Activated naive CD4-positive, alpha-beta T cell treated with anti-CD3 and anti-CD28 coated beads, Interleukin-2, amount 10 ng/mL, durations not matched to agents 7 days and 5 days (primary cell): Measurements from ENCODE around the gene DPF3.

Experiments
- CTCF ChIA-PET: fragments of 350-600 bp; sonication (Branson Sonifier 250); formaldehyde crosslinking; loops from one replicate; lab custom pipeline; 2021; ENCODE audit warnings: antibody characterized with exemption; lab: Charles Lee
- DNase-seq: peaks from one replicate; pipeline ENCODE4 v3.0.0-alpha.2; 2020
- H3K27ac Mint-ChIP-seq: one replicate; pipeline ENCODE4 v1.8.0; 2021; ENCODE audit warnings: mild to moderate bottlenecking, moderate library complexity, mixed read lengths
- H3K27me3 Mint-ChIP-seq: one replicate; pipeline ENCODE4 v1.8.0; 2021; ENCODE audit warnings: mild to moderate bottlenecking, mixed read lengths
- H3K36me3 Mint-ChIP-seq: one replicate; pipeline ENCODE4 v1.8.0; 2021; ENCODE audit warnings: mixed read lengths
- H3K4me1 Mint-ChIP-seq: one replicate; pipeline ENCODE4 v1.8.0; 2021; ENCODE audit warnings: mixed read lengths
- H3K4me3 Mint-ChIP-seq: one replicate; pipeline ENCODE4 v1.8.0; 2021; ENCODE audit warnings: mild to moderate bottlenecking, moderate library complexity, mixed read lengths
- H3K9me3 Mint-ChIP-seq: one replicate; pipeline ENCODE4 v1.8.0; 2021; ENCODE audit warnings: mixed read lengths

The DPF3 gene

DNA sequence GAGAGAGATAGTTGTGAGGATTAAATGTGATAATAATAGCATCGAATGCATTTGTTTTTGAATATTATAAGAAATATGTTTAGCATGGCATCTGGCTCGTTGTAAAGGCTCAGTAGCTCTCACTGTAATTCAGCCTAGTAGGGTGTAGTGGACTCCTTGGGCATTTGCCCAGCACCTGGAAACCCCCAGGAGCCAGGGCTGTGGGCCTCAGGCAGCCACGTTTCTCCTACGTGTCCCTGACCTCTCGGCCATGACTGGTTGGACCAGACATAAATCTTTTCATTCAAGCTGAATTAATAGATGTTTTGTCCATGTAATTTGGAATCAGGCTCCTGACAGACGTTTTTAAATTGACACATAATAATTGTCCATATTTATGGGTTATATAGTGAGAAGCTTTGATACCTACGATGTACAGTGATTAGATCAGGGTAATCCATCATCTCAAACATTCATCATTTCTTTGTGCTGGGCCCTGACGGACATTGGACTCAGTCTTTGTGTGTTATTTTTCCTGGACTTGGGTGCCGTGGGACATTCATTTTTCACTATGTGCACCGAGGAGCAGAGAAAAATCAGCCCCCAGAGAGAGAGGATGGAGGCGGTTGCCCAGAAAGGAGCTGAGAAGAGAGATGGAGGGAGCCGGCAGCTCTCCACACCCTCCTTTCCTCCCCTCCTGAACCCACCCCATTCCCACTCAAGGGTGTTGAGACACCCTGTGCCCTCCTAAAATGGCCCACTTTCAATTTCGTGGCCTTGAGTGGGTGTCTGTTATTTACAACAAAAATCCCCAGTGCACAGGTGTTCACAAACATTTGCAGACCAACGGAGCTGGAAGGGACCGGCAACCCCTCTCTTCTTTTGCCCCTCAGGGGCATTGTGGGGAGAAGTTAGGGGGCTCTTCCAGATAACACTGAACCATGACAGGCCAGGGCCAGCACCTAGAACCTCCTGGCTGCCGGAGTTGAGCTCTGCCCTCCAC is 296.4 kb downstream of the DPF3 start:
- Mint-ChIP-seq H3K4me3 (no peak overlapping the region), H3K27ac (no peak overlapping the region), H3K27me3 (peaks cover 76% of the 10 kb centered on the region), H3K36me3 (peaks cover 16% of the 10 kb centered on the region), H3K9me3 (peaks cover 7% of the 10 kb centered on the region), H3K4me1 (peaks cover 46% of the 10 kb centered on the region)
- CTCF ChIA-PET: interaction anchor here (0.7 to 1.4 kb wide), 2 partner anchors 311 to 351 kb away, joined by 3 read pairs; no protein-coding TSS in a partner anchor
- DNase-seq: no peak

GRCh38 chr14:72595152-72595862 is 298.6 kb downstream of the DPF3 start:
- peaks cover 23% of the 10 kb centered on the region for H3K36me3 Mint-ChIP-seq
- H3K4me1 Mint-ChIP-seq: peaks cover 67% of the 10 kb centered on the region
- no peak overlapping the region for H3K4me3 Mint-ChIP-seq
- peak overlapping the region; percentile 92 for H3K27ac Mint-ChIP-seq
- H3K9me3 Mint-ChIP-seq: peaks cover 11% of the 10 kb centered on the region
- CTCF ChIA-PET: no interaction called here
- H3K27me3 Mint-ChIP-seq: peaks cover 64% of the 10 kb centered on the region
- no peak for DNase-seq

DNA sequence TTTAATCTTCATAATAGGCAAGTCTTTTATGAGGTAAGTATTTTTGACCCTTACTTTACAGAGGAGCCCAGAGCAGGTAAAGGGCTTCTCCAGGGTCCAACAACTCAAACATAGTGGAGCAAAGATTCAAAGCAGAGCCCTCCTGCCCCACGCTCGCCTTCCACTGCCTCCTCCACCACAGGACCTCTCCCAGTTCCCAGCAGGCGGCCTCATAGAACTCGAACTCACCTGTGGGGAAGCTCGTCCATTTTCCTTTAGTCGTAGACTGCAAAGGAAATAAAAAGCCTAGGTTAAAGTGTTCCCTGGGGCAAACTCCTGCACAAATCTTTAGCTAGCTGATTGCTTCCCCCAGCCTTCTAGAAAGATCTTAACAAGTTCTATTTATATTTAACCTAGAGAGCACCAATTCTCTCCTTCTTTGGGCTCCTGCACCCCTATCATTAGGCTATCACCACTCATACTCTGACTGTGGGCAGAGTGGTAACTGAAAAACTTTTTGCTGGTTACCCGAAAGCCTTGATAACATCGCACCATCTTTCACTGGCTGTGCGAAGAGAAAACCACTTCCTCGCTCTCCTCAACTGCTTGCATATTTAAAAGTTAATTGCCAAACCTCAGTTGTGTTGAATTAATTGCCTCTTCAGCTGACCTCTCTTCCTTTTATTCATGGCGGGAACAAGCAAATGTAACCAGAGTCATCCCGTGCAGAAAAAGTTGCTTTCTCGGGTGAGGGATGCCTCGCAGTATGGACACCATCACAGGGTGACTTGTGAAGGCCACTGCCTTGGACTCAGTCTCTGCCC is 299.6 kb downstream of the DPF3 start:
- H3K4me1 Mint-ChIP-seq: peaks cover 74% of the 10 kb centered on the region

DNA sequence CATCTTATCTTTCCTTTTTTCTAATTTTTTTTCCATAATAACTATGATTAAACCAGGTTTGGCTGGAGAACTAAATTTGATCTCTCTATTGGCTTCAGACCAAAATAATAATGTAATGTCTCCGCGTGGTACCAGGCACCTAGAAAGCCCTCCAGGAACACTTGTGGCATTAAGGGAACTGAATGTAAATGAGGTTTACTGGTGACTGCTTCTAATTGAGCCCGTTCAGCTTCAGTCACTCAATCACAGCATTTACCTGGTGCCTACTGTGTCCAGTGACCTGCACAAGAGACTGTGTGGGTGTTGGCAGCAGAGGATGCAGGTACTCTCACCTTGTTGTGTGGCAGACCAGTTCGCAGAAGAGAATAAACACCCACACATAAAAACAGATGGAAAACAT is 302.5 kb downstream of the DPF3 start:
- H3K4me1 Mint-ChIP-seq: peaks cover 73% of the 10 kb centered on the region
- H3K4me3 Mint-ChIP-seq: no peak overlapping the region
- DNase-seq: no peak
- peaks cover 25% of the 10 kb centered on the region for H3K9me3 Mint-ChIP-seq
- H3K27me3 Mint-ChIP-seq: peaks cover 45% of the 10 kb centered on the region
- H3K36me3 Mint-ChIP-seq: peaks cover 37% of the 10 kb centered on the region
- CTCF ChIA-PET: no interaction called here
- H3K27ac Mint-ChIP-seq: no peak overlapping the region

More for the DNA sequence above, 299.6 kb downstream of the DPF3 start:
- Mint-ChIP-seq H3K9me3 (peaks cover 18% of the 10 kb centered on the region), H3K27ac (peak overlapping the region; percentile 92), H3K4me3 (peak overlapping the region; percentile 64), H3K36me3 (peaks cover 27% of the 10 kb centered on the region), H3K27me3 (peaks cover 54% of the 10 kb centered on the region)
- CTCF ChIA-PET: no interaction called here
- peak; percentile 70 for DNase-seq

DNA sequence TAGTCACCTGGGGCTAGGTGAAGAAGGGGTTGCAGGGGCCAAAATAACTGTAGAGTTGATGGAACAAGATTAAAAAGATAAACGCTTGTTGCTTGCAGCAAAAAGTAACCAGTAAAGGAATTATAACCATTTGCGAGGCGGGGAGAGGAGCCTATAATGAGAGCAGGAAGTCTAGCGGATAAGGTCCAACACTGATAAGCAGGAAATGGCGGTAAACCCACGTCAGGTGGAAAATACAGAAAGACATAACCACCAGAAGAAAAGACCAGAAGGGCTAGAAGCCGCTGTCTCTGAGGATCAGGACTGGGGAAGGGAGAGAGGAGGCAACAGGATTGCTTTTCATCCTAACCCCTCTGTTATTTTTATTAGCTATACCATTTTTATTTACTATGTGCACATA is 303.3 kb downstream of the DPF3 start:
- peak overlapping the region; percentile 86 for H3K27ac Mint-ChIP-seq
- peaks cover 29% of the 10 kb centered on the region for H3K9me3 Mint-ChIP-seq
- H3K4me1 Mint-ChIP-seq: peaks cover 65% of the 10 kb centered on the region
- H3K36me3 Mint-ChIP-seq: peaks cover 40% of the 10 kb centered on the region
- H3K27me3 Mint-ChIP-seq: peaks cover 45% of the 10 kb centered on the region
- DNase-seq: peak; percentile 58
- CTCF ChIA-PET: no interaction called here
- H3K4me3 Mint-ChIP-seq: peak overlapping the region; percentile 52

DNA sequence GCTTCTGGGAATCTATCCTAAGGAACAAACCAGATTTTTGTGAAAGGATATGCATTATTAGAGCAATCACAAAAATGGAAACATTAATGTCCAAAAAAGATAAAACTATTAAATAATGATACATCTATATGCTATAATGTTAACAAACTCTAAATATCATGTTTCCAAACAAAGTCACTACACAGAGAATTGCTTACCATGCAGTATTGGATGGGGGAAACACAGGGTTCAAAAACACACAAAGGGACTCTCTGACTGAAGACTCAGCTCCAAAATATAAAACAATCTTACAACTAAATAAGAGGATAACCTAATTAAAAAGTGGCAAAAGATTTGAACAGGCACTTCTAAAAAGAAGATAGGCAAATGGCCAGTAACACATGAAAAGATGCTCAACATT is 304.2 kb downstream of the DPF3 start:
- Mint-ChIP-seq H3K27me3 (peaks cover 53% of the 10 kb centered on the region), H3K4me1 (peaks cover 56% of the 10 kb centered on the region), H3K27ac (no peak overlapping the region), H3K4me3 (no peak overlapping the region), H3K36me3 (peaks cover 46% of the 10 kb centered on the region), H3K9me3 (peaks cover 32% of the 10 kb centered on the region)
- DNase-seq: no peak
- CTCF ChIA-PET: no interaction called here

DNA sequence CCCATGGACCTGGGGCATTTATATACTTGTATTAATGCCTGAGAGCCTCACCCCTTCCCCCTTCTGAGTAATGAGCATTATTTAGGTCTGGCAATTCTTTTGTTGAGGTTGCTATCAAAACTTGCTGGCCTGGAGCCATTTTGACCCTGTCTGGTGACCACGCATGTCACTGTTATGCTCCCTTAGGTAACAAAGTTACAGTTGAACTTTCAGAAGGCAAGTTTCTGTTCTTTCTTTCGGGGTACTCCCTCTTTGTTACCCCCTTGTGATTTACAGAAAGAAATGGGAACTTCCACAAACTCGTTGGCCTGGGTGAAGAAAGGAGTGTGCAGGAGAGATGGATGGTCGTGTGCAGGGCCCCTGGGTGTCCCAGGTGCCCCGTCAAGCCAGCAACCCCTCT is 305.4 kb downstream of the DPF3 start:
- Mint-ChIP-seq H3K36me3 (peaks cover 51% of the 10 kb centered on the region), H3K4me3 (no peak overlapping the region), H3K27me3 (peaks cover 56% of the 10 kb centered on the region), H3K9me3 (peaks cover 34% of the 10 kb centered on the region), H3K4me1 (peaks cover 51% of the 10 kb centered on the region), H3K27ac (no peak overlapping the region)
- CTCF ChIA-PET: no interaction called here
- no peak for DNase-seq

DNA sequence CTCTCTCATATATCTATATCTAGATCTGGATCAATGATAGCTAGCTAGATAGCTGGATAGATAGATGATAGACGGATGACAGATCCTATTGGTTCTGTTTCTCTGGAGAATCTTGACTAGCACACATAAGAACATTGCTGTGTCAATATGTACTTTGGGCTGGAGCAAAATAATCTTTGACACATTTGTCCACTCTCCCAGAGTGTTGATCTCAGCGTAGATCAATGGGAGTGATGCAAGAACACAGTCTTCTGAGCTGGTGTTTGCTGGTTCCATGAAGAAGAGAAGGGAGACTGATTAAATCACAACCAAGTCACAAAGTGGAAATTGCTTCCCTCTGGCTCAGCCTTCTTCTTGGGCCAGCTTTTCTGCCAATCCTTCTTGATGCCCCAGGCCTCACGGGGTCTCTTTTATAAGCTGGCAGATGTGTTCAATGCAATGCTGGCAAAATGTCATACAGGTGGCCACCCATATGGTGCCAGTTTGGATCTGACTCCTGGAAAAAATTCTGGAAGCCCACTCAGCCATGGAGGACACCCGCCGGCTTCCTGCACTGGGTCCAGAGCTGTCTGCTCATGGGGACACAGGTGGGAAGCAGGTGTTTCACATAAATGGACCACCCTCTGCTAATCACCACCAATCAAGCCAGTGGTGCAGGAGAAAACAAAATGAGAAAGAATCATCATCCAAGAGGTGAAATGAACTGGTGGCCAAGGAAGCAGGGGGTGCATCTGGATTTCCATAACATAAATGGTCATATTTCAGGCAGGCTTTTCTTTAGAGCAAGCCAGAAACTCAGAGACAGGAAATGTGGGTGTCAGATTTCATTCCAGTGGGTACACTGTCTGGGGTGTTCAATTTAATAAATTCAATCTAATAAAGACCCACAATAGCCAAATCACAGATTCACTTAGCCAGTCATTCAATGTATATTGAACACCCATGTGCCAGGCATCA is 310.3 kb downstream of the DPF3 start:
- peaks cover 37% of the 10 kb centered on the region for H3K36me3 Mint-ChIP-seq
- CTCF ChIA-PET: no interaction called here
- no peak overlapping the region for H3K27ac Mint-ChIP-seq
- peaks cover 8% of the 10 kb centered on the region for H3K4me1 Mint-ChIP-seq
- H3K27me3 Mint-ChIP-seq: peaks cover 72% of the 10 kb centered on the region
- peaks cover 23% of the 10 kb centered on the region for H3K9me3 Mint-ChIP-seq
- no peak overlapping the region for H3K4me3 Mint-ChIP-seq
- DNase-seq: no peak

DNA sequence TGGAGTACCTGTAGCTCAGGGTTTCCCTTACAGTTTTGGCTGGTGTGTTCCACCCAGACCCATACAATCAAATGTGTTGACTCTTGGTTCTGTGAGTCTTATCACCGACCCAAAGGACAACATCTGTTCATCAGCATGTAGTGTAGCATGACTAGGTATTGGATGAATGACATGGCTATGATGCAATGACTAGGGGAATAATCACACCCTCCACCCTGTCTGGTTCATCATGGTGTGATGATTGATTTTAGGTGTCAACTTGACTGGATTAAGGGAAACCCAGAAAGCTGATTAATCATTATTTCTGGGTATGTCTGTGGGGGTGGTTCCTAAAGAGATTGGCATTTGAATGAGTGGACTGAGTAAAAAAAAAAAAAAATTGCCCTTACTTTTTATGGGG is 311.3 kb downstream of the DPF3 start:
- DNase-seq: no peak
- Mint-ChIP-seq H3K36me3 (peaks cover 32% of the 10 kb centered on the region), H3K27me3 (peaks cover 77% of the 10 kb centered on the region), H3K4me3 (no peak overlapping the region), H3K27ac (no peak overlapping the region), H3K4me1 (peaks cover 6% of the 10 kb centered on the region), H3K9me3 (peaks cover 23% of the 10 kb centered on the region)
- CTCF ChIA-PET: no interaction called here

GRCh38 chr14:72578514-72578913 is 315.4 kb downstream of the DPF3 start:
- H3K36me3 Mint-ChIP-seq: peaks cover 4% of the 10 kb centered on the region
- no peak overlapping the region for H3K4me3 Mint-ChIP-seq
- H3K4me1 Mint-ChIP-seq: no peaks in the 10 kb centered on the region
- peaks cover 82% of the 10 kb centered on the region for H3K27me3 Mint-ChIP-seq
- CTCF ChIA-PET: no interaction called here
- DNase-seq: no peak
- no peak overlapping the region for H3K27ac Mint-ChIP-seq
- H3K9me3 Mint-ChIP-seq: no peaks in the 10 kb centered on the region

DNA sequence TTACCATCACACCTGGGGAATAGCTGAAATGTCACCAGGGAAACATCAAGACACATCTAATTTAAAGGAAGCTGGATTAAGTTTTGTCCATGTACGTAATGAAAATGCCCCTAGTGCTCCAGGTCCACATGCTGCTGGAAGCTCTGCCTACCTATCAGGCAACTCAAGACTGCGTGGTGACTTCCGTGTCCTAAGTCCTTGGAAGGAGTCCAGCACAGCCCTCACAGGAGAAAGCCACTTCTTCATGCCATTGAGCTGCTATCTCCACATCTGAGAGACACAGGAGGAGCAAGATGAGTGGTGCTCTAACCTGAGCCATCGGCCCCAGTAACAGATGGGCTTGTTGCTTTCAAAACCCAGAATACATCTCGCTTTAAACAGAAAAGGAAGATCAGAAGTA is 316.4 kb downstream of the DPF3 start:
- H3K9me3 Mint-ChIP-seq: no peaks in the 10 kb centered on the region
- DNase-seq: no peak
- no peak overlapping the region for H3K27ac Mint-ChIP-seq
- CTCF ChIA-PET: no interaction called here
- H3K27me3 Mint-ChIP-seq: peaks cover 82% of the 10 kb centered on the region
- H3K4me1 Mint-ChIP-seq: peaks cover 1% of the 10 kb centered on the region
- H3K36me3 Mint-ChIP-seq: peaks cover 4% of the 10 kb centered on the region
- H3K4me3 Mint-ChIP-seq: no peak overlapping the region

DNA sequence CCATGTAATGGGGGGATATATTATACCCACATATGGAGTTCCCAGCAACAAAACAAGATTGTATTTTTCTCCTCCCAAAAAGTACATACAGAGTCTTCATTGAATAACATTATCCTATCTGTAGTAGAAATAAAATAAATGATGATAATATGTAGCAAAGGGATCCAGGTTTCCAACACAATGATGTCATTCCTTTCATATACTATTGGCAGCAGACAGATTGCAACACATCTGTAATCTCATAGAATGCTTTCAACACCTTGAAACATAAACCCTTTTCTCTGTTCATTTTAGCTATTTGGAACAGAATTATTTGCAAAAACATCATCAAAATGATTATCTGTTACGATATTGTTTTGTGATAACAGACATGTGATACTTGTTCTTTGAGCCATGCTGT is 317.6 kb downstream of the DPF3 start:
- Mint-ChIP-seq H3K27ac (no peak overlapping the region), H3K4me3 (no peak overlapping the region)

DNA sequence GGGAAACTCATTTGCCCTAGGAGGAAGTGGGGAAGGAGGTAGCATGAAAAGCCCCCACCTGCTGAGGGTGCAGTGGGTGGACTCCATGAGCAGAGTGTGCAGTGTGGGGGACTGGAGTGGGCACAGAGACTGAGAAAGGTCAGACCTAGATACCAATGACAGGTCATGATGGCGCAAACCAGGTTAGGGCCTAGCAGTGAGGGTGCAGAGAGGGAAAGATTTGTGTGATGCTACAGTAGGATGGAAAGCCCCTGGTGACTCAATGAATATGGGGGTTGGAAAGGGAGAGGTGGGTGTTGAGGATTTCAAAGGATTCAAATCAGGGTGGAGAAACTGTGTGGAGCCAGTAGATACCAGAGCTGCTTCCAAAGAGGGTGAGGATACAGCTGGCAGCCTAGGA is 319.2 kb downstream of the DPF3 start:
- peaks cover 6% of the 10 kb centered on the region for H3K9me3 Mint-ChIP-seq
- DNase-seq: no peak
- CTCF ChIA-PET: no interaction called here
- H3K4me1 Mint-ChIP-seq: peaks cover 4% of the 10 kb centered on the region
- no peak overlapping the region for H3K27ac Mint-ChIP-seq
- no peak overlapping the region for H3K4me3 Mint-ChIP-seq
- no peaks in the 10 kb centered on the region for H3K36me3 Mint-ChIP-seq
- H3K27me3 Mint-ChIP-seq: peaks cover 82% of the 10 kb centered on the region

More for the DNA sequence above, 317.6 kb downstream of the DPF3 start:
- peaks cover 4% of the 10 kb centered on the region for H3K9me3 Mint-ChIP-seq
- H3K36me3 Mint-ChIP-seq: no peaks in the 10 kb centered on the region
- CTCF ChIA-PET: no interaction called here
- peaks cover 83% of the 10 kb centered on the region for H3K27me3 Mint-ChIP-seq
- DNase-seq: no peak
- peaks cover 4% of the 10 kb centered on the region for H3K4me1 Mint-ChIP-seq
